NCI-H187 treated with DMSO at 0.1 percent for 48 hours (cell line): ENCODE measurements around the gene GJC3.
"Not testable (repeated sequence)": the region's sequence is repeated elsewhere in the genome, so short reads cannot be mapped to it uniquely, and the experiment has no call there.

Experiments used
- DNase-seq: peaks from one replicate; lab custom pipeline; 2025; lab: John Stamatoyannopoulos, UW

Gene GJC3

GRCh38 chr7:99929730-99930053 is 272 bp upstream of the GJC3 start:
- DNase-seq: no peak

GRCh38 chr7:99928188-99928587 is 1.2 kb downstream of the GJC3 start:
- DNase-seq: no peak

GRCh38 chr7:99927536-99927935 is 1.9 kb downstream of the GJC3 start:
- no peak for DNase-seq

GRCh38 chr7:99926321-99926720 is 3.1 kb downstream of the GJC3 start:
- DNase-seq: no peak

GRCh38 chr7:99923200-99923599 is 6.2 kb downstream of the GJC3 start:
- DNase-seq: no peak

- no peak for DNase-seq
Observed at GRCh38 chr7:99920149-99920548, 9.3 kb downstream of the GJC3 start.

GRCh38 chr7:99919814-99920112 is 9.7 kb downstream of the GJC3 start:
- DNase-seq: no peak

GRCh38 chr7:99918959-99919813 is 10.2 kb downstream of the GJC3 start, which contains the start of gene TRIM4:
TSS of gene TRIM4 (minus strand) at chr7:99919530. CDS start at chr7:99919401, 129 bp downstream.
- DNase-seq: no peak

GRCh38 chr7:99910976-99911375 is 18.4 kb downstream of the GJC3 start:
- no peak for DNase-seq

- DNase-seq: no peak
Observed at GRCh38 chr7:99901581-99901980, 27.8 kb downstream of the GJC3 start.

- no peak for DNase-seq
Observed at GRCh38 chr7:99899830-99900519, 29.4 kb downstream of the GJC3 start.

- DNase-seq: no peak
Observed at GRCh38 chr7:99898836-99899235, 30.6 kb downstream of the GJC3 start.

- DNase-seq: no peak
Observed at GRCh38 chr7:99898023-99898357, 31.4 kb downstream of the GJC3 start.

- DNase-seq: no peak
Observed at GRCh38 chr7:99897322-99898022, 31.9 kb downstream of the GJC3 start.

GRCh38 chr7:99894738-99895137 is 34.7 kb downstream of the GJC3 start:
- no peak for DNase-seq

GRCh38 chr7:99893280-99893679 is 36.1 kb downstream of the GJC3 start:
- no peak for DNase-seq

GRCh38 chr7:99890348-99890747 is 39.1 kb downstream of the GJC3 start:
- DNase-seq: not testable (repeated sequence)

GRCh38 chr7:99888366-99888765 is 41.1 kb downstream of the GJC3 start:
- DNase-seq: not testable (repeated sequence)

- DNase-seq: no peak
Observed at GRCh38 chr7:99881370-99881769, 48.0 kb downstream of the GJC3 start.

GRCh38 chr7:99876933-99877332 is 52.5 kb downstream of the GJC3 start, which contains the start of gene OR2AE1:
TSS of gene OR2AE1 (minus strand) at chr7:99877033. CDS start at chr7:99877033, 0 bp downstream.
- DNase-seq: no peak

- DNase-seq: no peak
Observed at GRCh38 chr7:99876491-99876890, 52.9 kb downstream of the GJC3 start.
